ENCODE results near the gene RMND5B. TPM values are rescaled to one million over a fixed set of nuclear protein-coding genes. Genes with fewer than 3 reads are reported as not detected.
A peak's percentile ranks its signal among the peaks of the same experiment; 100 is the strongest.

Gene RMND5B
- total RNA-seq, 1 donor from 2014 or later, result 44.7 TPM

DNA sequence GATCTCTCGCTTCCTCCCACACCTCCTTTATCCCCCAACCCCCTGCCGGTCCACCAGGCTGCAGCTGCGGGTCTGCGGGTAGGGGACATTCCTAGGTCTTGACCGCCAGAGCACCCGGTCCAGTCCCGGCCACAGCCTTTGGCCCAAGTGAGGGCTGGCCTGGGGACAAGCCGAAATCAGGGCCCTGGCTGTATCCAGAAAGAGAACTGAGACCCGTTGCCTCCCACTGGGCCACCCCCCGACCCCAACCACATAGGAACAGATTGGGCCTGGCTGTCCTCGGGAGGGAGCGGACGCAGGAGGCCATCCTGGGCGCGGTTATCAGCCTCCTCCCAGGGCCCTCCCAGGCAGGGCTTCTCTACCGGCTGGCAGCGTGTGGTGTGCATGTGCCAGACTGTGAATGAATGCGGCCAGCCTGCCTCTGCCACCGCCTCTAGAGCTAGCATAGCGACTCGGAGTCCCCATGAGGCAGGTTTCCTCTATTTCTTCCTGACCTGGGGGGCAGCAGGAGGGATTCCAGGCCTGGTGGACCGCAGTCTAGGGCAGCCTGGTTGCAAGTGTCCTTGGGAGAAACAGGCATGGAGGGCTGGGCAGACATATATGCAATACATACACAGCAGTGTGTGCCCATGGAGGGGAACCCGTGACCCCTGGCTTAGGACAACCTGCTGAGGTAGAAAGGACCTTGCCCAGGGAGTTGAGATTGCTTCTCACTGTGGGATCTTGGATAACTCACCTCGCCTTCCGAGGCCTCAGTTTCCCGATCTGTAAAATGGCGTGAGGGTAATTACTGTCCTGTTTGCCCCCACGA lies 16.3 kb upstream of the RMND5B start:
- Histone ChIP-seq H3K4me3 (peak overlapping the region; percentile 57), H3K36me3 (no peaks in the 10 kb centered on the region), H3K27ac (no peak overlapping the region), H3K9me3 (no peaks in the 10 kb centered on the region), H3K27me3 (peaks cover 34% of the 10 kb centered on the region), H3K4me1 (peaks cover 18% of the 10 kb centered on the region)
- ATAC-seq (peak; percentile 14), DNase-seq (no peak)
- intact Hi-C loops (cut with DNase I), result no loop called here
- TF ChIP-seq, protein P1, sequence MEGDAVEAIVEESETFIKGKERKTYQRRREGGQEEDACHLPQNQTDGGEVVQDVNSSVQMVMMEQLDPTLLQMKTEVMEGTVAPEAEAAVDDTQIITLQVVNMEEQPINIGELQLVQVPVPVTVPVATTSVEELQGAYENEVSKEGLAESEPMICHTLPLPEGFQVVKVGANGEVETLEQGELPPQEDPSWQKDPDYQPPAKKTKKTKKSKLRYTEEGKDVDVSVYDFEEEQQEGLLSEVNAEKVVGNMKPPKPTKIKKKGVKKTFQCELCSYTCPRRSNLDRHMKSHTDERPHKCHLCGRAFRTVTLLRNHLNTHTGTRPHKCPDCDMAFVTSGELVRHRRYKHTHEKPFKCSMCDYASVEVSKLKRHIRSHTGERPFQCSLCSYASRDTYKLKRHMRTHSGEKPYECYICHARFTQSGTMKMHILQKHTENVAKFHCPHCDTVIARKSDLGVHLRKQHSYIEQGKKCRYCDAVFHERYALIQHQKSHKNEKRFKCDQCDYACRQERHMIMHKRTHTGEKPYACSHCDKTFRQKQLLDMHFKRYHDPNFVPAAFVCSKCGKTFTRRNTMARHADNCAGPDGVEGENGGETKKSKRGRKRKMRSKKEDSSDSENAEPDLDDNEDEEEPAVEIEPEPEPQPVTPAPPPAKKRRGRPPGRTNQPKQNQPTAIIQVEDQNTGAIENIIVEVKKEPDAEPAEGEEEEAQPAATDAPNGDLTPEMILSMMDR (IDR thresholded peaks at IDR 0.05), result no peak

DNA sequence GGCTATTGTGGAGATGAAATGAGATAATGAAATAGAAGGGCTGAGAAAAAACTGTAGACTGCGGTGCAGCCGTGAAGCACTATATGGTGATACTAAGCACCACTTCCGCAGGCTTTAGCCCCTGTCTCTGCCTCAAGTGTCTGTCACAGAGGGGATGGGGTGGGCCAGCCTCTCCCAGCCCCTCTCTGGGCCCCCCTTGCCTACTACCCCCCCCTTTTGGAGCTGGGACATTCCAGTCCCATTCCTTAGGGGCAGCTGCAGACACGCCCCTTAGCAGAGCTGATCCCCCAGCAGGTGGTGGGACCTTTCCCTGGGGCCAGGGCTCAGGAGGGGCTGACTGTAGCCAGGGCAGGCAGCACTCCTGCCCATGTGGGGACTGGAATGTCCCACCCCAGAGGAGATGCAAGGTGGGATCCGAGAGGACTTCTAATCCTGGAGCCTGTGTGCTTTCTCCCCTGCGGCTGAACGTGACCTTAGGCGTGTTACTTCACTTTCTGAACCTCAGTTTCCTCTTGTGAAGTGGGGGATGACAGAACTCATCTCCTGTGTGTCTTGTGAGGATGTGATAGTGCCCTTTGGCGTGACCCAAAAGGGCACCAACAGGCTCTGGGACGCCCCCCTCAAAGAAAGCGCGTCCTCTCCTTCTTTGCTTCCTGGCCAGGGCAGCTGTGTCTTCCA lies 15.5 kb upstream of the RMND5B start:
- DNase-seq (no peak), ATAC-seq (no peak)
- H3K36me3 ChIP-seq, result no peaks in the 10 kb centered on the region
- peak overlapping the region; percentile 57 for H3K4me3 ChIP-seq
- peak overlapping the region; percentile 11 for H3K27ac ChIP-seq
- peaks cover 18% of the 10 kb centered on the region for H3K4me1 ChIP-seq
- intact Hi-C loops (cut with DNase I), result no loop called here
- no peaks in the 10 kb centered on the region for H3K9me3 ChIP-seq
- TF ChIP-seq, protein P1 (IDR thresholded peaks at IDR 0.05), result no peak
- peaks cover 34% of the 10 kb centered on the region for H3K27me3 ChIP-seq

DNA sequence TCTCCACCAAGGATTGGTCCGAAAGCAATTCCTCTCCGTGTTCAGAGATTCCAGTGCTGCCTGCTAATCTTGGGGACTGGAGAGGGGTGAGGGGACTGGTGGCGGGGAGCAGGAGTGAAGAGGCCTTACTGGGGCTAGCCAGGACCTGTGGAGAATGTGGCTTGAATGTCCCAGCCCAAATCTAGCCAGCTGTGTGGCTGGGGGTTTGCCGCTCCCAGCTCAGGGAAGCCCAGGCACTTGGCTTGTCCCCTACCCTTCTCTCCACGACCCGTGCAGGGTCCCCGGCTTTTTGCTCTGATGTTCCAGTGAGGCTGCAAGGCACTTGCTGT lies 15.0 kb upstream of the RMND5B start:
- H3K9me3 ChIP-seq, result no peaks in the 10 kb centered on the region
- ATAC-seq (no peak), DNase-seq (no peak)
- peak overlapping the region; percentile 11 for H3K27ac ChIP-seq
- peaks cover 18% of the 10 kb centered on the region for H3K4me1 ChIP-seq
- peaks cover 34% of the 10 kb centered on the region for H3K27me3 ChIP-seq
- TF ChIP-seq, protein P1 (IDR thresholded peaks at IDR 0.05), result no peak
- peak overlapping the region; percentile 57 for H3K4me3 ChIP-seq
- H3K36me3 ChIP-seq, result no peaks in the 10 kb centered on the region
- intact Hi-C loops (cut with DNase I), result no loop called here

DNA sequence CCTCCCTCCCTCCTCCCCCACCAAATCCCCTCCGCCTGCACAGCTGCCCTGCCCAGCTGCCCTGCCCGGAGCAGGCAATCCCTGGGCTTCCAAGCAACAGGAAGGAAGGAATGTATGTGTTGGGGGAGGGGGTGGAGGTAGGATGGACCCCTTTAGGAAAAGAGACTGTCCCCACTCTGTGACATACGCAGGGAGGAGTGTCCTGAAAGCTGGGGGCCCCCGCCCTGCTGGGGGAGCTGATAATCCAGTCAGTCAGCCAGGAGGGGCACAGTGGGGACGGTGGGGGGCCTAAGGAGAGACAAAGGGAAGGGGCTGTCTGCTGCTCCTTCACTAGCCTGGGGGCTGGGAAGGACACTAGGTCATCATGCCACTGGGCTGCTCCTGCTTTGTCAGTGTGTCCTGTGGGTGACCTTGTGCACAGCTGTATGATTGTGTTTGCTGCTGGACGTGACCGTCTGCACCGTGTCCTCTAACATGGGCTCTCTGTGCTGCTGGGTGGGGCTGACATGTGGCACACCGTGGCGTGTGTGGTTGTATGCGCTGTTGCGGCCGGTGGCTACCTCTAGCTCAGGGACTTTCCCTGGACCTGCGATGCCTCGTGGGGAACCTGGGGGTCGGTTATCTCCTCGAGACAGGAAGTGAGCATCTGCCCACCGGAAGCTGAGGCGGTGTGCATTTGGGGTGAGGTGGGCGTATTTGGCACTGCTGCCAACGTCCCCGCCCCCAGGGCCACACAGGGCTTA lies 14.5 kb upstream of the RMND5B start:
- H3K9me3 ChIP-seq, result no peaks in the 10 kb centered on the region
- H3K4me3 ChIP-seq, result no peak overlapping the region
- DNase-seq (no peak), ATAC-seq (no peak)
- H3K4me1 ChIP-seq, result peaks cover 18% of the 10 kb centered on the region
- H3K27me3 ChIP-seq, result peaks cover 34% of the 10 kb centered on the region
- H3K27ac ChIP-seq, result no peak overlapping the region
- H3K36me3 ChIP-seq, result no peaks in the 10 kb centered on the region
- intact Hi-C loops (cut with DNase I), result no loop called here
- TF ChIP-seq, protein P1 (IDR thresholded peaks at IDR 0.05), result no peak

DNA sequence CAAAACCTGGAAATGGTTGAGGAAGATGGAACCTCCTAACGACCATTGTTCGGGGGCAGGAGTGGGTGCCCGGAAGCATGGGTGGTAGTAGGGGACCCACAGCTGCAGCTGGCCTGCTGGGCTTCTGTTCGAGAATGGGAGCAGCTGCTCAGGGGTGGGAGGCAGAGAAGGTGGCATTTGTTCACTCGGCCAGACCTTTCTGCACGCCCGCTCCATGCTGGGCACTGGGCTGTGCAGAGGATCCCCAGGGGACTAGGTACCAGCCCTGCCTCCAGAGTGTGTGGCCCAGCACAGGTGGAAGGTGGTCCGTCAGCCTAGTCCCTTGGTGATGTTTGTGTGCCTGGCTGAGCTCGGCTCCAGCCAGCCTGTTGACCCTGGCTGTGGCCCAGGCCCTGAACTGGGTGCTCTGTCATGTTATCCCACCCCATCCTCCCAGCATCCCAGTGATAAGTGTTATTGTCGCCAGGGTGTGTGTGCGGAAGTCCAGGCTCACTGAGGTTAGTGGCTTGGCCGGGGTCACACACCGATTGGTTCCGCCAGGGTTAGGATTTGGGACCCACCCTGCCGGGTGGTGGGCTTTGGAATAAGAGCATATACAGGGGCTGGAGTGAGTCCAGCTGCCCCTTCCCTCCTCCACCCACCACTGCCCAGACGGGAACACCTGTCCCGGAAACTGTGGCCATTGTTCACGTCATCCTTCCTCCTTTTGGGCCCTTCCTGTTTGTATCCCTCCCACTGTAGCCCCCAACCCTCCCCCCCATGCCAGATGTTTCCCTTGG lies 12.7 kb upstream of the RMND5B start:
- intact Hi-C loops (cut with DNase I), result no loop called here
- ATAC-seq, result peak; percentile 1
- H3K9me3 ChIP-seq, result no peaks in the 10 kb centered on the region
- H3K36me3 ChIP-seq, result no peaks in the 10 kb centered on the region
- H3K27me3 ChIP-seq, result peaks cover 38% of the 10 kb centered on the region
- H3K4me1 ChIP-seq, result peaks cover 18% of the 10 kb centered on the region
- no peak overlapping the region for H3K27ac ChIP-seq
- TF ChIP-seq, protein P1 (IDR thresholded peaks at IDR 0.05), result no peak
- no peak overlapping the region for H3K4me3 ChIP-seq
- no peak for DNase-seq

Data from upper lobe of right lung (tissue), 1 donor.